ENCODE data around the gene BSDC1. TPM values are rescaled to one million over a fixed set of nuclear protein-coding genes. Genes with fewer than 3 reads are reported as not detected.

Gene BSDC1
- total and polyA plus RNA-seq, 10 of the 15 experiments (the other 5 are each of a cell fraction or from before 2014, with no cell fraction given): 3.0 to 39.7 (median 22.8) TPM

DNA sequence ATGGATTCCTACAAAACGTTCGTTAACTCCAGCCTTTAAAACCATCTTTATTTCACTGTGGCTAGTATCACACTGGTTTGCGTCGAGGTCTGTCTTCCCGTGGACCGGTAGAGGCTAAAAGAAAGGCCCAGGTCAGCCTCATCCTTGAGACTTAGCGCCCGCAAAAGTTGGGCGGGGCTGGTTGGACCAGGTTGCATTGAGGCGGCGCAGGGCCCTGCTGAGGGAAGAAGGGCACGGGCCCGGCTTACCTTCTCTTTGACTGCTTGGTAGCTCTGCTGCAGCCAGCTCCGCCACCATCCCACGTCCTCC is 455 bp downstream of the BSDC1 start:
- H3K79me2 ChIP-seq (ENCODE audit: control insufficient read depth, insufficient read depth, low read length): peaks cover 12% of the 10 kb centered on the region
- H3K27ac ChIP-seq (ENCODE audit: control insufficient read depth, insufficient read depth): peak overlapping the region; percentile 59
- DNase-seq (ENCODE audit: low read depth, low spot score): no peak
- in situ Hi-C loops (cut with MboI) (no loop called here), intact Hi-C loops (cut with micrococcal nuclease; ENCODE audit: unreplicated experiment) (loop anchor here (2.0 kb wide), 1 partner anchor 59 kb away; no protein-coding TSS in a partner anchor)
- H3K36me3 ChIP-seq (ENCODE audit: control insufficient read depth in 2 of 2, insufficient read depth in 2 of 2, low read length in 1 of 2): 0 out of 4 replicates have a peak, but pooled peaks cover 0 to 11% of the 10 kb centered on the region in 2 experiments
- peak overlapping the region; percentile 80 for H3K4me2 ChIP-seq (ENCODE audit: control insufficient read depth, insufficient read depth)
- WGBS (ENCODE audit: insufficient coverage, insufficient replicate concordance, low lambda C conversion rate, missing lambda C conversion rate): under 1% methylated on average over 15 of the region's 15 CpGs
- no peaks in the 10 kb centered on the region for H3K27me3 ChIP-seq (replicated peaks in 1 of 2; ENCODE audit: control insufficient read depth in 2 of 2, insufficient read depth in 2 of 2, low read length in 1 of 2)
- no peaks in the 10 kb centered on the region for H4K20me1 ChIP-seq (ENCODE audit: control insufficient read depth, insufficient read depth)
- POLR2A ChIA-PET: interaction anchor here (1.0 to 2.1 kb wide), 9 partner anchors 43 to 213 kb away, joined by 3 to 22 read pairs (median 4); partner anchors contain the start of genes HDAC1 and MARCKSL1
- TF ChIP-seq, protein P1, sequence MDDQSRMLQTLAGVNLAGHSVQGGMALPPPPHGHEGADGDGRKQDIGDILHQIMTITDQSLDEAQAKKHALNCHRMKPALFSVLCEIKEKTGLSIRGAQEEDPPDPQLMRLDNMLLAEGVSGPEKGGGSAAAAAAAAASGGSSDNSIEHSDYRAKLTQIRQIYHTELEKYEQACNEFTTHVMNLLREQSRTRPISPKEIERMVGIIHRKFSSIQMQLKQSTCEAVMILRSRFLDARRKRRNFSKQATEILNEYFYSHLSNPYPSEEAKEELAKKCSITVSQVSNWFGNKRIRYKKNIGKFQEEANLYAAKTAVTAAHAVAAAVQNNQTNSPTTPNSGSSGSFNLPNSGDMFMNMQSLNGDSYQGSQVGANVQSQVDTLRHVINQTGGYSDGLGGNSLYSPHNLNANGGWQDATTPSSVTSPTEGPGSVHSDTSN (IDR thresholded peaks at IDR 0.05; ENCODE audit: insufficient replicate concordance, low read depth, low read length): no peak
- TF ChIP-seq, protein P2, sequence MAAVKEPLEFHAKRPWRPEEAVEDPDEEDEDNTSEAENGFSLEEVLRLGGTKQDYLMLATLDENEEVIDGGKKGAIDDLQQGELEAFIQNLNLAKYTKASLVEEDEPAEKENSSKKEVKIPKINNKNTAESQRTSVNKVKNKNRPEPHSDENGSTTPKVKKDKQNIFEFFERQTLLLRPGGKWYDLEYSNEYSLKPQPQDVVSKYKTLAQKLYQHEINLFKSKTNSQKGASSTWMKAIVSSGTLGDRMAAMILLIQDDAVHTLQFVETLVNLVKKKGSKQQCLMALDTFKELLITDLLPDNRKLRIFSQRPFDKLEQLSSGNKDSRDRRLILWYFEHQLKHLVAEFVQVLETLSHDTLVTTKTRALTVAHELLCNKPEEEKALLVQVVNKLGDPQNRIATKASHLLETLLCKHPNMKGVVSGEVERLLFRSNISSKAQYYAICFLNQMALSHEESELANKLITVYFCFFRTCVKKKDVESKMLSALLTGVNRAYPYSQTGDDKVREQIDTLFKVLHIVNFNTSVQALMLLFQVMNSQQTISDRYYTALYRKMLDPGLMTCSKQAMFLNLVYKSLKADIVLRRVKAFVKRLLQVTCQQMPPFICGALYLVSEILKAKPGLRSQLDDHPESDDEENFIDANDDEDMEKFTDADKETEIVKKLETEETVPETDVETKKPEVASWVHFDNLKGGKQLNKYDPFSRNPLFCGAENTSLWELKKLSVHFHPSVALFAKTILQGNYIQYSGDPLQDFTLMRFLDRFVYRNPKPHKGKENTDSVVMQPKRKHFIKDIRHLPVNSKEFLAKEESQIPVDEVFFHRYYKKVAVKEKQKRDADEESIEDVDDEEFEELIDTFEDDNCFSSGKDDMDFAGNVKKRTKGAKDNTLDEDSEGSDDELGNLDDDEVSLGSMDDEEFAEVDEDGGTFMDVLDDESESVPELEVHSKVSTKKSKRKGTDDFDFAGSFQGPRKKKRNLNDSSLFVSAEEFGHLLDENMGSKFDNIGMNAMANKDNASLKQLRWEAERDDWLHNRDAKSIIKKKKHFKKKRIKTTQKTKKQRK (IDR thresholded peaks at IDR 0.05; ENCODE audit: low read depth, low read length): no peak
- TF ChIP-seq NFIC (IDR thresholded peaks at IDR 0.05; ENCODE audit: low read depth, low read length): no peak
- TF ChIP-seq DPF2 (IDR thresholded peaks at IDR 0.05): 0 out of 2 replicates have a peak, but pooled peaks have one; percentile 25
- H3K9ac ChIP-seq (ENCODE audit: control insufficient read depth, insufficient read depth, low read length): peak overlapping the region; percentile 82
- H3K9me3 ChIP-seq (replicated peaks; ENCODE audit: control insufficient read depth, insufficient read depth, low read length): no peaks in the 10 kb centered on the region; the same call in 2 of the 3 replicates
- H3K4me3 ChIP-seq: peak overlapping the region; percentile 78
- H2AFZ ChIP-seq (ENCODE audit: control insufficient read depth, low read depth, low read length): peak overlapping the region; percentile 88
- CTCF ChIA-PET: interaction anchor here (1.0 to 2.7 kb wide), 9 partner anchors 13 to 226 kb away, joined by 4 to 17 read pairs (median 6); partner anchors contain the start of gene MARCKSL1
- SMC1A ChIA-PET (ENCODE audit: uncharacterized antibody, unreplicated experiment): interaction anchor here (1.2 to 2.0 kb wide), 7 partner anchors 9 to 178 kb away, joined by 3 to 15 read pairs (median 5); partner anchors contain the start of gene MARCKSL1
- H3K4me1 ChIP-seq (ENCODE audit: control insufficient read depth, insufficient read depth, low read length): no peaks in the 10 kb centered on the region; the same call in 1 of the 2 replicates
- no TSS peak for BruUV-seq (replicated peaks)
- RAD21 ChIA-PET (ENCODE audit: unreplicated experiment): interaction anchor here (1.0 to 2.4 kb wide), 12 partner anchors 20 to 214 kb away, joined by 3 to 14 read pairs (median 6); partner anchors contain the start of genes CCDC28B, MARCKSL1 and TXLNA
- no peak for FAIRE-seq
- peak; percentile 56 for ATAC-seq

Data from GM12878 (cell line).